Neural cell (in vitro differentiated cells): ENCODE measurements around the gene ZNF407. TPM values are rescaled to one million over a fixed set of nuclear protein-coding genes. Genes with fewer than 3 reads are reported as not detected.

Experiments used
- H2AFZ ChIP-seq: fragments of 200-600, 300-800 bp; sonication (generic), shearing (Covaris generic); 2 replicates; pipeline ENCODE4 v1.6.0; 2014; ENCODE audit warnings: low read depth, mild to moderate bottlenecking, antibody characterized with exemption, low read length, moderate library complexity
- H3F3A ChIP-seq: fragments of 200-600 bp; shearing (Covaris generic); 2 replicates; pipeline ENCODE4 v1.6.1; 2016; ENCODE audit warnings: mild to moderate bottlenecking, moderate library complexity, mixed read lengths, antibody characterized with exemption, low read length; ENCODE audit not compliant: insufficient read depth, poor library complexity, severe bottlenecking
- H3K27ac ChIP-seq: fragments of 200-600, 300-800 bp; sonication (generic), shearing (Covaris generic); 2 replicates; pipeline ENCODE4 v1.5.1; 2014; ENCODE audit warnings: mild to moderate bottlenecking, low read length, moderate library complexity
- H3K27me3 ChIP-seq: fragments of 300-800, 200-600 bp; sonication (generic), shearing (Covaris generic); 2 replicates; pipeline ENCODE4 v1.6.0; 2014; ENCODE audit warnings: mild to moderate bottlenecking, low read depth, low read length, moderate library complexity; ENCODE audit not compliant: insufficient read depth
- H3K36me3 ChIP-seq: fragments of 300-800, 200-600 bp; sonication (generic), shearing (Covaris generic); 2 replicates; pipeline ENCODE4 v1.5.1; 2014; ENCODE audit warnings: mild to moderate bottlenecking, antibody characterized with exemption, low read length, moderate library complexity; ENCODE audit not compliant: insufficient read depth
- H3K4me2 ChIP-seq: fragments of 300-800, 200-600 bp; sonication (generic), shearing (Covaris generic); 2 replicates; pipeline ENCODE4 v1.6.0; 2014; ENCODE audit warnings: mild to moderate bottlenecking, low read length
- H3K4me3 ChIP-seq: fragments of 300-800, 200-600 bp; sonication (generic), shearing (Covaris generic); 2 replicates; pipeline ENCODE4 v1.5.1; 2014; ENCODE audit warnings: mild to moderate bottlenecking, low read length, moderate library complexity
- H3K79me2 ChIP-seq: fragments of 200-600 bp; shearing (Covaris generic); replicated peaks from 2 replicates; pipeline ENCODE4 v1.6.0; 2014; ENCODE audit warnings: mild to moderate bottlenecking, low read length, moderate library complexity; ENCODE audit not compliant: insufficient read depth
- H3K9ac ChIP-seq: fragments of 300-800, 200-600 bp; sonication (generic), shearing (Covaris generic); 2 replicates; pipeline ENCODE4 v1.6.1; 2016; ENCODE audit warnings: mild to moderate bottlenecking, low read length, mixed read lengths
- H3K9me2 ChIP-seq: fragments of 200-600 bp; shearing (Covaris generic); 2 replicates; pipeline ENCODE4 v1.6.1; 2016; ENCODE audit warnings: mild to moderate bottlenecking, low read length, mixed read lengths; ENCODE audit not compliant: insufficient read depth
- H3K9me3 ChIP-seq: fragments of 200-600, 300-800 bp; sonication (generic), shearing (Covaris generic); 2 replicates; pipeline ENCODE4 v1.6.1; 2016; ENCODE audit warnings: mild to moderate bottlenecking, mixed run types, low read length, moderate library complexity, mixed read lengths
- H4K20me1 ChIP-seq: fragments of 200-600 bp; shearing (Covaris generic); 2 replicates; pipeline ENCODE4 v1.6.1; 2016; ENCODE audit warnings: mild to moderate bottlenecking, mixed run types; ENCODE audit not compliant: insufficient read depth
- EP300 ChIP-seq: fragments of 450-650 bp; conservative IDR thresholded peaks from 2 replicates; pipeline ENCODE4 v1.6.1; 2014; ENCODE audit warnings: antibody characterized with exemption, mild to moderate bottlenecking, moderate library complexity; ENCODE audit not compliant: poor library complexity, severe bottlenecking
- EZH2 ChIP-seq: fragments of 200-600, 300-800 bp; shearing (Covaris generic), sonication (generic); IDR thresholded peaks from 2 replicates; pipeline ENCODE4 v1.6.1; 2014; ENCODE audit warnings: antibody characterized with exemption, low read length, borderline replicate concordance, mild to moderate bottlenecking; ENCODE audit not compliant: insufficient read depth, poor library complexity, severe bottlenecking
- MXI1 ChIP-seq: fragments of 450-650 bp; conservative IDR thresholded peaks from 2 replicates; pipeline ENCODE4 v1.6.1; 2014; ENCODE audit warnings: antibody characterized with exemption, mild to moderate bottlenecking; ENCODE audit not compliant: poor library complexity, severe bottlenecking
- POLR2AphosphoS5 ChIP-seq: IDR thresholded peaks from 2 replicates; pipeline ENCODE4 v1.6.1; 2012
- RAD21 ChIP-seq: fragments of 450-650 bp; conservative IDR thresholded peaks from 2 replicates; pipeline ENCODE4 v1.6.1; 2014; ENCODE audit warnings: antibody characterized with exemption, mild to moderate bottlenecking, moderate library complexity
- REST ChIP-seq: IDR thresholded peaks from 2 replicates; pipeline ENCODE4 v1.6.1; 2012; ENCODE audit warnings: borderline replicate concordance
- SMC3 ChIP-seq: fragments of 450-650 bp; conservative IDR thresholded peaks from 2 replicates; pipeline ENCODE4 v1.6.1; 2014; ENCODE audit warnings: antibody characterized with exemption, mild to moderate bottlenecking, moderate library complexity; ENCODE audit not compliant: poor library complexity
- TAF1 ChIP-seq: IDR thresholded peaks from 2 replicates; pipeline ENCODE4 v1.6.1; 2012; ENCODE audit warnings: low read depth
- polyA plus RNA-seq: library from polyadenylated mRNA; depleted of rRNA; stranded (reverse); fragments of >200 nt; gene quantifications from 2 replicates; pipeline ENCODE4 v1.2.3, GENCODE V29; 2014
- TF ChIP-seq, protein P1 (sequence below): fragments of 450-650 bp; IDR thresholded peaks from 2 replicates; pipeline ENCODE4 v1.5.1; 2014; ENCODE audit warnings: antibody characterized with exemption, mild to moderate bottlenecking, moderate library complexity; ENCODE audit not compliant: poor library complexity, severe bottlenecking

ZNF407 gene
- polyA plus RNA-seq, 1 donor from 2014 or later: 2.9 TPM

- H2AFZ ChIP-seq: no peak overlapping the region
Observed at GRCh38 chr18:74725690-74726089, 128.0 kb downstream of the ZNF407 start.

DNA sequence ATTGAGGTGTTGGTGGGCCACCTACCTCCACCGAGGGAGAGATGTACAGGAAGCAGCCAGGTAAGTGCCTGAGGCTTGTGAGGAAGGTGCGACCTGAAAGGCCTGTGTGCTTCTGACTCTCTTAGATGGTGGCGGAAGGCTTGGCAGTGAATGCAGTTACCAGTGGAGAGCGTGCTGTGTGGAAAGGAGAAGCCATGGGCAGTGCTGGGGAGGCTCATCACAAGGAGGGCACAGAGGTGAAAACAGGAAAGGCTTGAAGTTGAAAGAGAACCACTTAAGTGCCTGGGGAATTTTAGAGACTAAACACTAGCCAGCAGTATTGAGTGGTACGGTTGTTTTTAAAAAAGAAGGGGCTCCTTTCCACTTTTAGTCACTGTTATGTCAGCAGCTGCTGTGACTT lies 130.9 kb downstream of the ZNF407 start:
- H3K27ac ChIP-seq: no peak overlapping the region

More at GRCh38 chr18:74725690-74726089, 128.0 kb downstream of the ZNF407 start:
- Histone ChIP-seq H3K79me2 (no peaks in the 10 kb centered on the region), H3K27me3 (no peaks in the 10 kb centered on the region), H3K9me3 (no peaks in the 10 kb centered on the region), H3K27ac (no peak overlapping the region), H3F3A (no peaks in the 10 kb centered on the region), H3K4me2 (no peak overlapping the region), H3K36me3 (no peaks in the 10 kb centered on the region), H3K4me3 (no peak overlapping the region), H3K9ac (no peak overlapping the region), H4K20me1 (no peaks in the 10 kb centered on the region), H3K9me2 (no peaks in the 10 kb centered on the region)
- TF ChIP-seq, protein P1, sequence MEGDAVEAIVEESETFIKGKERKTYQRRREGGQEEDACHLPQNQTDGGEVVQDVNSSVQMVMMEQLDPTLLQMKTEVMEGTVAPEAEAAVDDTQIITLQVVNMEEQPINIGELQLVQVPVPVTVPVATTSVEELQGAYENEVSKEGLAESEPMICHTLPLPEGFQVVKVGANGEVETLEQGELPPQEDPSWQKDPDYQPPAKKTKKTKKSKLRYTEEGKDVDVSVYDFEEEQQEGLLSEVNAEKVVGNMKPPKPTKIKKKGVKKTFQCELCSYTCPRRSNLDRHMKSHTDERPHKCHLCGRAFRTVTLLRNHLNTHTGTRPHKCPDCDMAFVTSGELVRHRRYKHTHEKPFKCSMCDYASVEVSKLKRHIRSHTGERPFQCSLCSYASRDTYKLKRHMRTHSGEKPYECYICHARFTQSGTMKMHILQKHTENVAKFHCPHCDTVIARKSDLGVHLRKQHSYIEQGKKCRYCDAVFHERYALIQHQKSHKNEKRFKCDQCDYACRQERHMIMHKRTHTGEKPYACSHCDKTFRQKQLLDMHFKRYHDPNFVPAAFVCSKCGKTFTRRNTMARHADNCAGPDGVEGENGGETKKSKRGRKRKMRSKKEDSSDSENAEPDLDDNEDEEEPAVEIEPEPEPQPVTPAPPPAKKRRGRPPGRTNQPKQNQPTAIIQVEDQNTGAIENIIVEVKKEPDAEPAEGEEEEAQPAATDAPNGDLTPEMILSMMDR: no peak
- TF ChIP-seq RAD21 (no peak), POLR2AphosphoS5 (no peak), EZH2 (no peak), MXI1 (no peak), REST (no peak), EP300 (no peak), SMC3 (no peak), TAF1 (no peak)

More for the DNA sequence above, 130.9 kb downstream of the ZNF407 start:
- H4K20me1 ChIP-seq: no peaks in the 10 kb centered on the region
- no peak overlapping the region for H3K4me2 ChIP-seq
- H3K9me2 ChIP-seq: no peaks in the 10 kb centered on the region
- no peaks in the 10 kb centered on the region for H3K9me3 ChIP-seq
- no peaks in the 10 kb centered on the region for H3K36me3 ChIP-seq
- H3F3A ChIP-seq: no peaks in the 10 kb centered on the region
- no peaks in the 10 kb centered on the region for H3K27me3 ChIP-seq
- TF ChIP-seq, protein P1: no peak
- TF ChIP-seq RAD21 (no peak), REST (no peak)
- no peaks in the 10 kb centered on the region for H3K79me2 ChIP-seq
- H2AFZ ChIP-seq: no peak overlapping the region
- no peak overlapping the region for H3K4me3 ChIP-seq
- no peak overlapping the region for H3K9ac ChIP-seq
